Measurements from ENCODE around the gene SEC22A. TPM values are rescaled to one million over a fixed set of nuclear protein-coding genes. Genes with fewer than 3 reads are reported as not detected.

The SEC22A gene
- total RNA-seq, 1 donor = 27.9 TPM

DNA sequence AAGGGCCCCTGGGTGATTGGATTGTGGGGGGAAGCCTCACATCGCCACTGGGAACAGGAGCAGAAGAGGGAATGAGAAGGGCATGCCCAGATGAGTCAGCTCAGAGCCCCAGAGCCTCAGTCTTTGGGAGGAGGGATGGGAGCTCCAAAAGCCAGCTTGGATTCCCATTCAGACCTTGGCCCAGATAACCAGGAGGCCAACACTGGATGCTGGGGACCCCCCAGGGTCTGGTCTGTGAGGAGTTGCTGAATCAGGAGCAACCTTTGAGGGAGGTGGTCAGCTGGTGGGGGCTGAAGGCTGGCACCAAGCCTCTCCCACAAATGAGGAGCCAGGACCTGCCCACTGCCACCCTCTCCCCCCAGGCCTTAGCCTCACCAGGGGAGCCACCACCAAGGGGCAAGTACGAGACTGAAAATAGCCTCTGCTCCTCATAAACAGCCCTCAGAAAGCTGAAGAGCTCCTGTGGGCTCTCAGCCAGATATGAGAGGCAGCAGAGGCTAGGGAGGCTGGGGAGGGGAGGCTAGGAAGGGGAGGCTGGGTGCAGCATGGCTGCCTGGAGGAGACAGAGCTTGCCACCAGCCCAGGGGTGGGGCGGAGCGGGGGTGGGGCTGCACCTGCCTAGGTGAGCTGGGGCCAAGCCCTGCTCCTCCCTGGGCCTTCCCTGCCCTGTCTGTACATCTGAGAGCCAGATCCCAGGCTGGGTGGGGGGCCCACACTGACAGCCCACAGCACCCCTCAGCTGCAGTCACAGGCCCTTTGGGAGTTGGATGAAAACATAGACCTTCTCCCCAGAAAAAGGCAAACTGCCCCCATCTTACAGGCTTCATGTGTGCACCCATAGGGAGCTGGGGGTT lies 99.8 kb downstream of the SEC22A start:
- peaks cover 9% of the 10 kb centered on the region for H3K27me3 ChIP-seq (ENCODE audit: insufficient read depth, low read length)

DNA sequence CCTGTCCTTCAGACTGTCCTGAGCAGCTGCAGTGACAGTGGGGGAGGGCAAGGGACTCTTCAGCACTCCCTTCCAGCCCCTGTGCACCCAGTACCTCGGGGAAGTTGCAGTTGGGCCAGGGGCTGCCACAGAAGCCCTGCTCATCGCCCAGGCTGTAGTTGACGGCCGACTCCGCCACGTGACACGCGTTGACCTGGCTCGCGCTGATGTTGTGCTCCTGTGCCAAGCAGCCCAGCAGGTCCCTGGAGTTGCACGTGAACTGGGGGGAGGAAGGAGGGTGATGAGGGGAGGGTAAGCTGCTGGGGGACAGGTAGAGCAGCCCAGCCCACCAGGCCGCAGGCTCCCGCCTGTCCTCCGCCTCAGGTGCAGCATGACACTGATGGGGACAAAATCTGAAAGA lies 101.2 kb downstream of the SEC22A start:
- no peak overlapping the region for H2AFZ ChIP-seq (ENCODE audit: low read length)
- H3K4me1 ChIP-seq (ENCODE audit: insufficient read depth, low read length) = no peaks in the 10 kb centered on the region
- no peak overlapping the region for H3K4me3 ChIP-seq (ENCODE audit: insufficient read depth, low read length)
- no peaks in the 10 kb centered on the region for H4K20me1 ChIP-seq (ENCODE audit: insufficient read depth, low read length)
- no peaks in the 10 kb centered on the region for H3K36me3 ChIP-seq (ENCODE audit: insufficient read depth, low read length)
- no peak for DNase-seq (ENCODE audit: insufficient read length, low spot score, missing footprints)
- no peak overlapping the region for H3K27ac ChIP-seq (ENCODE audit: low read depth, low read length)
- no peak overlapping the region for H3K4me2 ChIP-seq (ENCODE audit: insufficient read depth, low read length)
- no peaks in the 10 kb centered on the region for H3K9me3 ChIP-seq (ENCODE audit: low read depth, low read length)
- H3K79me2 ChIP-seq (ENCODE audit: insufficient read depth, low read length) = no peaks in the 10 kb centered on the region
- H3K27me3 ChIP-seq (ENCODE audit: insufficient read depth, low read length) = peaks cover 14% of the 10 kb centered on the region
- TF ChIP-seq, protein P1, sequence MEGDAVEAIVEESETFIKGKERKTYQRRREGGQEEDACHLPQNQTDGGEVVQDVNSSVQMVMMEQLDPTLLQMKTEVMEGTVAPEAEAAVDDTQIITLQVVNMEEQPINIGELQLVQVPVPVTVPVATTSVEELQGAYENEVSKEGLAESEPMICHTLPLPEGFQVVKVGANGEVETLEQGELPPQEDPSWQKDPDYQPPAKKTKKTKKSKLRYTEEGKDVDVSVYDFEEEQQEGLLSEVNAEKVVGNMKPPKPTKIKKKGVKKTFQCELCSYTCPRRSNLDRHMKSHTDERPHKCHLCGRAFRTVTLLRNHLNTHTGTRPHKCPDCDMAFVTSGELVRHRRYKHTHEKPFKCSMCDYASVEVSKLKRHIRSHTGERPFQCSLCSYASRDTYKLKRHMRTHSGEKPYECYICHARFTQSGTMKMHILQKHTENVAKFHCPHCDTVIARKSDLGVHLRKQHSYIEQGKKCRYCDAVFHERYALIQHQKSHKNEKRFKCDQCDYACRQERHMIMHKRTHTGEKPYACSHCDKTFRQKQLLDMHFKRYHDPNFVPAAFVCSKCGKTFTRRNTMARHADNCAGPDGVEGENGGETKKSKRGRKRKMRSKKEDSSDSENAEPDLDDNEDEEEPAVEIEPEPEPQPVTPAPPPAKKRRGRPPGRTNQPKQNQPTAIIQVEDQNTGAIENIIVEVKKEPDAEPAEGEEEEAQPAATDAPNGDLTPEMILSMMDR (IDR thresholded peaks at IDR 0.05; ENCODE audit: extremely low read depth, low read depth, low read length) = no peak

More for the DNA sequence above, 99.8 kb downstream of the SEC22A start:
- no peak overlapping the region for H3K27ac ChIP-seq (ENCODE audit: low read depth, low read length)
- H3K4me2 ChIP-seq (ENCODE audit: insufficient read depth, low read length) = no peak overlapping the region
- no peak overlapping the region for H2AFZ ChIP-seq (ENCODE audit: low read length)
- TF ChIP-seq, protein P1 (IDR thresholded peaks at IDR 0.05; ENCODE audit: extremely low read depth, low read depth, low read length) = no peak
- H3K9me3 ChIP-seq (ENCODE audit: low read depth, low read length) = no peaks in the 10 kb centered on the region
- H3K4me1 ChIP-seq (ENCODE audit: insufficient read depth, low read length) = no peaks in the 10 kb centered on the region
- peak; percentile 70 for DNase-seq (ENCODE audit: insufficient read length, low spot score, missing footprints)
- no peak overlapping the region for H3K4me3 ChIP-seq (ENCODE audit: insufficient read depth, low read length)
- H4K20me1 ChIP-seq (ENCODE audit: insufficient read depth, low read length) = no peaks in the 10 kb centered on the region
- H3K36me3 ChIP-seq (ENCODE audit: insufficient read depth, low read length) = no peaks in the 10 kb centered on the region
- H3K79me2 ChIP-seq (ENCODE audit: insufficient read depth, low read length) = no peaks in the 10 kb centered on the region

DNA sequence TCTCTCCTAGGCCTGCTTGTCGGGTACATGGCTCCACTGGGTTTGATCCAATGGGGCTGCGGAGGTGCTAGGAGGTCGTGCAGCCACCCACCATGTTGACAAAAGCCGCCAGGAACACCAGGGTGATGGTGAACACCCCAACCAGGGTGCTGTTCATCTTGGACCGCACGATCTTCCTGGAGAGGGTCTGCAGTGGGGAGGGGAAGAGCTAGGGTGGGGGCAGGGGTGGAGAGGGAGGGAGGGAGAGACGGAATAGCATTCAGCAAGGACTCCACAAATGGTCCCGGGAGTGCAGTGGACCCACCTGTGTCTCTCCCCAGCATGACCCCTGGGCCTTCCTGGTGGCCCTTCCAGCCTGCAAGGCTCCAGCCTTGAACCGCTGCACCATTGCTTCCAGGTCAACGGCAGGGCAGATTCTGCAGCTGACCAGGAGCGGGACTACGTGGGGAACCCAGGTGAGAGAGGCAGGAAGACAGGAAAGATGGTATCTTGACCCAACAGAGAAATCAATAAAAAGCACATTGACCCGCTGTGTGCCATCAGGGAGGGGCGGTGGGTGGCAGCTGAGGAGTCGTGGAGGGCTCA lies 102.3 kb downstream of the SEC22A start:
- Histone ChIP-seq H3K27ac (ENCODE audit: low read depth, low read length) (no peak overlapping the region), H3K79me2 (ENCODE audit: insufficient read depth, low read length) (no peaks in the 10 kb centered on the region), H3K4me1 (ENCODE audit: insufficient read depth, low read length) (no peaks in the 10 kb centered on the region), H3K9me3 (ENCODE audit: low read depth, low read length) (no peaks in the 10 kb centered on the region), H3K36me3 (ENCODE audit: insufficient read depth, low read length) (no peaks in the 10 kb centered on the region), H3K4me3 (ENCODE audit: insufficient read depth, low read length) (no peak overlapping the region), H3K27me3 (ENCODE audit: insufficient read depth, low read length) (peaks cover 18% of the 10 kb centered on the region), H2AFZ (ENCODE audit: low read length) (no peak overlapping the region), H4K20me1 (ENCODE audit: insufficient read depth, low read length) (no peaks in the 10 kb centered on the region), H3K4me2 (ENCODE audit: insufficient read depth, low read length) (no peak overlapping the region)
- DNase-seq (ENCODE audit: insufficient read length, low spot score, missing footprints) = peak; percentile 47
- TF ChIP-seq, protein P1 (IDR thresholded peaks at IDR 0.05; ENCODE audit: extremely low read depth, low read depth, low read length) = no peak

DNA sequence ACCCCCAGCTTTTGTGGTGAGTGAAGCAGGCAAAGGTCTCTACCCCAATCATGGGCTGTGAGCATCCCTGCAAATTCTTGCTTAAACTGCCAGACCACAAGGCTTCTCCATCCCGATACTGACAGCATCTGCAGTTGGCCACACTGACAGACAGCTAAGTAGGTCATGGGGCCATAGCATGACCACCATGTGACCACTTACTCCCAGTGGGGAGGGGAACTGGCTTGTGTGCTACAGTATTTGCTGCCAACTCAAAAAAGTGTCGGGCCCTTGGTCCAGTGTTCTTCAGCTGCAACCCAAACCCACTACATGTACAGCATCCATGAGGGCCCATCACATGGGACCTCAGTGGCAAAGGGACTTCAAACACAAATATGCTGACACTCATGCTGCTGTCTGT lies 103.4 kb downstream of the SEC22A start:
- Histone ChIP-seq H3K9me3 (ENCODE audit: low read depth, low read length) (no peaks in the 10 kb centered on the region), H3K36me3 (ENCODE audit: insufficient read depth, low read length) (no peaks in the 10 kb centered on the region), H3K4me2 (ENCODE audit: insufficient read depth, low read length) (no peak overlapping the region), H3K79me2 (ENCODE audit: insufficient read depth, low read length) (no peaks in the 10 kb centered on the region), H3K4me3 (ENCODE audit: insufficient read depth, low read length) (no peak overlapping the region), H4K20me1 (ENCODE audit: insufficient read depth, low read length) (no peaks in the 10 kb centered on the region), H3K27ac (ENCODE audit: low read depth, low read length) (no peak overlapping the region), H2AFZ (ENCODE audit: low read length) (no peak overlapping the region), H3K4me1 (ENCODE audit: insufficient read depth, low read length) (no peaks in the 10 kb centered on the region), H3K27me3 (ENCODE audit: insufficient read depth, low read length) (peaks cover 20% of the 10 kb centered on the region)
- peak; percentile 27 for DNase-seq (ENCODE audit: insufficient read length, low spot score, missing footprints)
- TF ChIP-seq, protein P1 (IDR thresholded peaks at IDR 0.05; ENCODE audit: extremely low read depth, low read depth, low read length) = no peak
